Measurements from ENCODE around the gene CAB39.

The CAB39 gene

DNA sequence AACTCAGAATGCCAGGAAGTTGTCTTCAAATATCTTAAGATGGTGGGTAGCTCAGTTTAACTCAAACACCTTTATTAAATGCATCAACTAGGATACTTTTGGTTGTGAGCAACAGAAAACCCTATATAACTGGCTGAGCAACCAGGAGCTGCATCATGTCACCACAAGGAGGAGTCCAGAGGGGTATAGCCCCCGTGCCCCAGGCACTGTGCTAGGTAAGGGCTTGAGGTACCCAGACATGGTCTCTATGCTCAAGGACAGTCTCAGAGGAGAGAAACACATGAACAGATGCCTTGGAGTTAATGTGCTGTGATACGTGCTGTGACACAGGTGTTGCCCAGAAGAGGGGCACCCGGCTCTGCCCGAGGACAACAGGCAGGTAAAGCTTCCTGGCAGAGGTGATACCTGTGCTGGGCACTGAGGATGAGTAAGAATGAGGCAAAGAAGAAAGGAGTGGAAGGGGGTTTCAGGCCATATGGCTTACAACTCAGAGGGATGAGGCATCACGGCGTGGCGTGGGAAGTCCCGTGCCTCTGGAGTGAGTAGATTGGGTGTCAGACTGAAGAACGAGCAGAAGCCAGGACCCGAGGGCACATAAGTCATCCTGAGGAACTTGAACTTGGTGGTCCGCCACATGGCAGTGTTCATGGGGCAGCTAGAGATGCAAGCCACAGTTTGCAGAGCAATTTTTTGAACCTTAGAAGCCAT, 32.0 kb upstream of the CAB39 start:
- CTCF ChIA-PET = interaction anchor here (0.9 to 3.6 kb wide), 3 partner anchors 11 to 168 kb away, joined by 3 to 14 read pairs (median 4); no protein-coding TSS in a partner anchor
- POLR2A ChIA-PET = no interaction called here
- H3K4me3 ChIP-seq (ENCODE audit: low read depth, low read length) = no peak overlapping the region
- TF ChIP-seq, protein P1, sequence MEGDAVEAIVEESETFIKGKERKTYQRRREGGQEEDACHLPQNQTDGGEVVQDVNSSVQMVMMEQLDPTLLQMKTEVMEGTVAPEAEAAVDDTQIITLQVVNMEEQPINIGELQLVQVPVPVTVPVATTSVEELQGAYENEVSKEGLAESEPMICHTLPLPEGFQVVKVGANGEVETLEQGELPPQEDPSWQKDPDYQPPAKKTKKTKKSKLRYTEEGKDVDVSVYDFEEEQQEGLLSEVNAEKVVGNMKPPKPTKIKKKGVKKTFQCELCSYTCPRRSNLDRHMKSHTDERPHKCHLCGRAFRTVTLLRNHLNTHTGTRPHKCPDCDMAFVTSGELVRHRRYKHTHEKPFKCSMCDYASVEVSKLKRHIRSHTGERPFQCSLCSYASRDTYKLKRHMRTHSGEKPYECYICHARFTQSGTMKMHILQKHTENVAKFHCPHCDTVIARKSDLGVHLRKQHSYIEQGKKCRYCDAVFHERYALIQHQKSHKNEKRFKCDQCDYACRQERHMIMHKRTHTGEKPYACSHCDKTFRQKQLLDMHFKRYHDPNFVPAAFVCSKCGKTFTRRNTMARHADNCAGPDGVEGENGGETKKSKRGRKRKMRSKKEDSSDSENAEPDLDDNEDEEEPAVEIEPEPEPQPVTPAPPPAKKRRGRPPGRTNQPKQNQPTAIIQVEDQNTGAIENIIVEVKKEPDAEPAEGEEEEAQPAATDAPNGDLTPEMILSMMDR (IDR thresholded peaks at IDR 0.05; ENCODE audit: insufficient read depth, low read length, missing control alignments) = no peak
- DNase-seq (ENCODE audit: low read depth, low spot score) = no peak

GRCh38 chr2:230681171-230681545, 31.5 kb upstream of the CAB39 start:
- CTCF ChIA-PET = interaction anchor here (1.5 to 3.6 kb wide), 2 partner anchors 11 to 117 kb away, joined by 3 to 14 read pairs; no protein-coding TSS in a partner anchor

DNA sequence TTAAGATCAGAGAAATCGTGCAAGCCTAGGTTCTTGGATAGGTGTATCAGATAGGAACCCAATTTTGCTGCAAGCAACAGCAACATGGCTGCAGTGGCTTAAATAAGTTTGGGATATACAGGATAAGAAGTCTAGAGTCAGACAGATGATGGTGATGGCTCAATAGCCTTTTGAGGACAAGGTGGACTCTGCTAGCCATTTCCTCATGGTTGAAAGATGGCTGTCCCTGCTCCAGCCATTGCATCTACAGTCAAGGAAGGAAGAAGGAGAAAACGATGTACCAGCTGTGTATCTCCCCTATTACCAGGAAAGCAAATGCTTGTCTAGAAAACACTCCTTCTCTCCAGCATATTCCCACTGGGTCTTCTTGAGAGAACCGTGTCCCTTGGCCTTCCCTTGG, 30.1 kb upstream of the CAB39 start:
- ChIA-PET POLR2A (no interaction called here), CTCF (no interaction called here)
- DNase-seq (ENCODE audit: low read depth, low spot score) = no peak
- H3K4me3 ChIP-seq (ENCODE audit: low read depth, low read length) = no peak overlapping the region
- TF ChIP-seq, protein P1 (IDR thresholded peaks at IDR 0.05; ENCODE audit: insufficient read depth, low read length, missing control alignments) = no peak

More at GRCh38 chr2:230681171-230681545, 31.5 kb upstream of the CAB39 start:
- POLR2A ChIA-PET = no interaction called here
- TF ChIP-seq, protein P1 (IDR thresholded peaks at IDR 0.05; ENCODE audit: insufficient read depth, low read length, missing control alignments) = no peak
- H3K4me3 ChIP-seq (ENCODE audit: low read depth, low read length) = no peak overlapping the region
- DNase-seq (ENCODE audit: low read depth, low spot score) = no peak

DNA sequence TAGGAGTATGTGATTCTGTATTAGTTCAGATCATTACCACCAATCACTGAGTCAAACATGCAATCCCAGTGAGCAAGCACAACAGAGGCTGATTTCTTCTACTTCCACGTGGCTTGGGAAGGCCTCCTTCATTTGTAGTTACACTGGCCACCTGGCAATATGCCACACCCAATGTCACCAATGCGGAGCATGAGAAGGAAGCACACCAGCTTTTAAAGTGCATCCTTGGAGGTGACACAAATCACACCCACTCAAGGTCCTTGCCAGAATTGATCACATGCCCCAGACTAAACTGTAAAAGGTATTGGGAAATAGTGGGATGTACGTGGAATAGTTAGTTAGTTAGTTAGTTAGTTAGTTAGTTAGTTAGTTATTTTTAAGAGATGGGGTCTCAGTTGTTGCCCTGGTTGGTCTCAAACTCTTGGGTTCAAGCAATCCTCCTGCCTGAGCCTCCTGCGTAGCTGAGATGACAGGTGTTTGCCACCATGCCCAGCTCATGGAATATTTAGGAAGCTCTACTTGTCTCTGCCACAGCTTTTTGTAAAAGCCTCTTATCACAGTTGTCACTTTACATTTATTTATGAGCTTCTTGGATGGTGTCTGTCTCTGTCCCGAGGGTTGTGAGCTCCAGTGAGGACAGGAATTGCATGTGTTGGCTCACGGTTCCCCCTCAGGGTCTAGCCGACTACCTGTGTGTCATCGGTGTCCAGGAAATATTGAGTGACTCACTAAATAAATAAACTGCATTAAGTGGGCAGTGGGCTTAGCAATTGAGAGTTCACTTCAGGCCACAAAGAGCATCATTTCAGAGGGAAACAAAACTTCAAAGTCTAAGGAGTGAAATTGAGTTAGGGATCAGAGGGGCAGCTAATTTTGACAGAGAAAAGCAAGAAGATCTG, 28.1 kb upstream of the CAB39 start:
- TF ChIP-seq, protein P1 (IDR thresholded peaks at IDR 0.05; ENCODE audit: insufficient read depth, low read length, missing control alignments) = no peak
- DNase-seq (ENCODE audit: low read depth, low spot score) = no peak
- CTCF ChIA-PET = interaction anchor here (0.9 to 2.0 kb wide), 4 partner anchors 16 to 114 kb away, joined by 3 to 8 read pairs (median 4); partner anchors contain the start of gene CAB39
- no peak overlapping the region for H3K4me3 ChIP-seq (ENCODE audit: low read depth, low read length)
- POLR2A ChIA-PET = no interaction called here

GRCh38 chr2:230685178-230685577, 27.5 kb upstream of the CAB39 start:
- TF ChIP-seq, protein P1 (IDR thresholded peaks at IDR 0.05; ENCODE audit: insufficient read depth, low read length, missing control alignments) = no peak
- H3K4me3 ChIP-seq (ENCODE audit: low read depth, low read length) = no peak overlapping the region
- ChIA-PET POLR2A (no interaction called here), CTCF (interaction anchor here (1.6 to 2.0 kb wide), 2 partner anchors 27 to 113 kb away, joined by 4 to 8 read pairs; partner anchors contain the start of gene CAB39)
- no peak for DNase-seq (ENCODE audit: low read depth, low spot score)

GRCh38 chr2:230687498-230687897, 25.1 kb upstream of the CAB39 start:
- H3K4me3 ChIP-seq (ENCODE audit: low read depth, low read length) = no peak overlapping the region
- DNase-seq (ENCODE audit: low read depth, low spot score) = no peak
- ChIA-PET POLR2A (no interaction called here), CTCF (no interaction called here)
- TF ChIP-seq, protein P1 (IDR thresholded peaks at IDR 0.05; ENCODE audit: insufficient read depth, low read length, missing control alignments) = no peak

All from AG04449 (cell line).